ENCODE results near the gene PLIN4. TPM values are rescaled to one million over a fixed set of nuclear protein-coding genes. Genes with fewer than 3 reads are reported as not detected.
"Not testable (repeated sequence)": the region's sequence is repeated elsewhere in the genome, so short reads cannot be mapped to it uniquely, and the experiment has no call there.

Gene PLIN4
- total RNA-seq, 5 donors from 2014 or later (not counting 1 experiment from before 2014, with no cell fraction given), result 0.06 to 0.16 (median 0.15) TPM; not detected in 2

- 83% methylated on average over 27 of the region's 32 CpGs for WGBS (ENCODE audit: insufficient coverage)
- Histone ChIP-seq H3K27ac (ENCODE audit: low read length) (no peak overlapping the region), H3K27me3 (replicated peaks in 1 of 2; ENCODE audit: control insufficient read depth in 2 of 2, extremely low read depth in 1 of 2, insufficient read depth in 2 of 2, low read length in 1 of 2) (peaks cover 0 to 43% of the 10 kb centered on the region in 2 experiments), H3K9me3 (no peaks in the 10 kb centered on the region), H3K4me3 (ENCODE audit: control insufficient read depth in 1 of 2, extremely low read depth in 1 of 2, low read length in 1 of 2) (no peak overlapping the region), H3K36me3 (ENCODE audit: control insufficient read depth in 2 of 2, extremely low read depth in 1 of 2, insufficient read depth in 1 of 2, low read length in 1 of 2) (no peaks in the 10 kb centered on the region), H3K4me1 (ENCODE audit: control insufficient read depth in 1 of 2, extremely low read depth in 1 of 2, insufficient read depth in 2 of 2, low read length in 2 of 2) (no peaks in the 10 kb centered on the region)
- ChIA-PET POLR2A (no interaction called here), CTCF (interaction anchor here in 1 of 2 donors (0.6 kb wide), 1 partner anchor 315 kb away, joined by 4 read pairs; no protein-coding TSS in a partner anchor)
- Mint-ChIP-seq H3K4me3 (no peak overlapping the region), H3K27me3 (peaks cover 10 to 13% of the 10 kb centered on the region in 2 donors), H3K4me1 (no peaks in the 10 kb centered on the region), H3K27ac (no peak overlapping the region), H3K9me3 (no peaks in the 10 kb centered on the region), H3K36me3 (no peaks in the 10 kb centered on the region)
- no peak for ATAC-seq (replicated peaks in 1 of 4)
- DNase-seq, result no peak
These were observed 29.3 kb upstream of the PLIN4 start for GRCh38 chr19:4547303-4548237.

GRCh38 chr19:4543842-4544647, 25.8 kb upstream of the PLIN4 start:
- 92% methylated on average over 61 of the region's 87 CpGs for WGBS (ENCODE audit: insufficient coverage)
- H3K36me3 Mint-ChIP-seq, result no peaks in the 10 kb centered on the region
- H3K27me3 ChIP-seq (replicated peaks in 1 of 2; ENCODE audit: control insufficient read depth in 2 of 2, extremely low read depth in 1 of 2, insufficient read depth in 2 of 2, low read length in 1 of 2), result peaks cover 0 to 40% of the 10 kb centered on the region in 2 experiments
- no peak overlapping the region for H3K4me3 Mint-ChIP-seq
- H3K4me1 ChIP-seq (ENCODE audit: control insufficient read depth in 1 of 2, extremely low read depth in 1 of 2, insufficient read depth in 2 of 2, low read length in 2 of 2), result peaks cover 0 to 6% of the 10 kb centered on the region in 2 experiments
- H3K4me3 ChIP-seq (ENCODE audit: control insufficient read depth in 1 of 2, extremely low read depth in 1 of 2, low read length in 1 of 2), result no peak overlapping the region
- peaks cover 0 to 6% (median 4%) of the 10 kb centered on the region in 3 donors for H3K4me1 Mint-ChIP-seq
- H3K27ac ChIP-seq (ENCODE audit: low read length), result no peak overlapping the region
- peaks cover 5 to 11% of the 10 kb centered on the region in 2 donors for H3K27me3 Mint-ChIP-seq
- H3K27ac Mint-ChIP-seq, result no peak overlapping the region
- DNase-seq (no peak), ATAC-seq (replicated peaks in 1 of 4) (no peak)
- POLR2A ChIA-PET, result no interaction called here
- no peaks in the 10 kb centered on the region for H3K9me3 ChIP-seq
- no peaks in the 10 kb centered on the region for H3K36me3 ChIP-seq (ENCODE audit: control insufficient read depth in 2 of 2, extremely low read depth in 1 of 2, insufficient read depth in 1 of 2, low read length in 1 of 2)
- H3K9me3 Mint-ChIP-seq, result no peaks in the 10 kb centered on the region
- CTCF ChIA-PET, result no interaction called here

GRCh38 chr19:4542896-4543841, 24.9 kb upstream of the PLIN4 start:
- no peak for DNase-seq
- Mint-ChIP-seq H3K27ac (no peak overlapping the region), H3K4me1 (peaks cover 0 to 6% (median 4%) of the 10 kb centered on the region in 3 donors), H3K36me3 (no peaks in the 10 kb centered on the region), H3K9me3 (no peaks in the 10 kb centered on the region), H3K27me3 (peaks cover 3 to 14% of the 10 kb centered on the region in 2 donors), H3K4me3 (no peak overlapping the region)
- Histone ChIP-seq H3K36me3 (ENCODE audit: control insufficient read depth in 2 of 2, extremely low read depth in 1 of 2, insufficient read depth in 1 of 2, low read length in 1 of 2) (no peaks in the 10 kb centered on the region), H3K27ac (ENCODE audit: low read length) (no peak overlapping the region), H3K27me3 (replicated peaks in 1 of 2; ENCODE audit: control insufficient read depth in 2 of 2, extremely low read depth in 1 of 2, insufficient read depth in 2 of 2, low read length in 1 of 2) (peaks cover 0 to 48% of the 10 kb centered on the region in 2 experiments), H3K4me1 (ENCODE audit: control insufficient read depth in 1 of 2, extremely low read depth in 1 of 2, insufficient read depth in 2 of 2, low read length in 2 of 2) (peaks cover 0 to 6% of the 10 kb centered on the region in 2 experiments), H3K4me3 (ENCODE audit: control insufficient read depth in 1 of 2, extremely low read depth in 1 of 2, low read length in 1 of 2) (no peak overlapping the region), H3K9me3 (no peaks in the 10 kb centered on the region)
- ChIA-PET POLR2A (no interaction called here), CTCF (no interaction called here)
- no peak for ATAC-seq (replicated peaks in 1 of 4)
- WGBS (ENCODE audit: insufficient coverage), result 77% methylated on average over 34 of the region's 77 CpGs

- CTCF ChIA-PET; H3K36me3 ChIP-seq (ENCODE audit: control insufficient read depth in 2 of 2, extremely low read depth in 1 of 2, insufficient read depth in 1 of 2, low read length in 1 of 2); H3K4me1 Mint-ChIP-seq; H3K9me3 Mint-ChIP-seq; H3K4me1 ChIP-seq (ENCODE audit: control insufficient read depth in 1 of 2, extremely low read depth in 1 of 2, insufficient read depth in 2 of 2, low read length in 2 of 2); ATAC-seq (replicated peaks in 1 of 4); H3K27ac Mint-ChIP-seq; H3K4me3 Mint-ChIP-seq; H3K27ac ChIP-seq (ENCODE audit: low read length); POLR2A ChIA-PET; H3K9me3 ChIP-seq; DNase-seq; H3K36me3 Mint-ChIP-seq; H3K4me3 ChIP-seq (ENCODE audit: control insufficient read depth in 1 of 2, extremely low read depth in 1 of 2, low read length in 1 of 2): not testable (repeated sequence)
- WGBS (ENCODE audit: insufficient coverage), result 90% methylated on average over 10 of the region's 12 CpGs
- peaks cover 2 to 48% of the 10 kb centered on the region in 2 experiments for H3K27me3 ChIP-seq (replicated peaks in 1 of 2; ENCODE audit: control insufficient read depth in 2 of 2, extremely low read depth in 1 of 2, insufficient read depth in 2 of 2, low read length in 1 of 2)
- H3K27me3 Mint-ChIP-seq, result peaks cover 3 to 22% of the 10 kb centered on the region in 2 donors
These were observed 23.5 kb upstream of the PLIN4 start for GRCh38 chr19:4541806-4542145.

GRCh38 chr19:4541114-4541805, 23.0 kb upstream of the PLIN4 start:
- WGBS (ENCODE audit: insufficient coverage), result 94% methylated on average over 9 of the region's 12 CpGs
- H3K4me1 Mint-ChIP-seq, result peaks cover 0 to 6% (median 4%) of the 10 kb centered on the region in 3 donors
- DNase-seq, result no peak
- no peak overlapping the region for H3K4me3 Mint-ChIP-seq
- H3K4me1 ChIP-seq (ENCODE audit: control insufficient read depth in 1 of 2, extremely low read depth in 1 of 2, insufficient read depth in 2 of 2, low read length in 2 of 2), result peaks cover 0 to 6% of the 10 kb centered on the region in 2 experiments
- no peak overlapping the region for H3K27ac Mint-ChIP-seq
- no peaks in the 10 kb centered on the region for H3K36me3 ChIP-seq (ENCODE audit: control insufficient read depth in 2 of 2, extremely low read depth in 1 of 2, insufficient read depth in 1 of 2, low read length in 1 of 2)
- H3K4me3 ChIP-seq (ENCODE audit: control insufficient read depth in 1 of 2, extremely low read depth in 1 of 2, low read length in 1 of 2), result no peak overlapping the region
- H3K9me3 Mint-ChIP-seq, result no peaks in the 10 kb centered on the region
- H3K9me3 ChIP-seq, result no peaks in the 10 kb centered on the region
- H3K27me3 ChIP-seq (replicated peaks in 1 of 2; ENCODE audit: control insufficient read depth in 2 of 2, extremely low read depth in 1 of 2, insufficient read depth in 2 of 2, low read length in 1 of 2), result peaks cover 2 to 51% of the 10 kb centered on the region in 2 experiments
- H3K36me3 Mint-ChIP-seq, result no peaks in the 10 kb centered on the region
- ChIA-PET CTCF (no interaction called here), POLR2A (no interaction called here)
- no peak overlapping the region for H3K27ac ChIP-seq (ENCODE audit: low read length)
- peaks cover 3 to 26% of the 10 kb centered on the region in 2 donors for H3K27me3 Mint-ChIP-seq
- no peak for ATAC-seq (replicated peaks in 1 of 4)

Measured in T-cell (primary cell).